C4-2B (cell line): ENCODE data around the gene METTL4.

Experiments used
- ZFX ChIP-seq: fragments of 450-650 bp; IDR thresholded peaks from 2 replicates; pipeline ENCODE4 v1.6.1; 2017
- TF ChIP-seq, protein P1 (sequence below): fragments of 450-650 bp; conservative IDR thresholded peaks from 2 replicates; pipeline ENCODE4 v1.5.1; 2017; ENCODE audit warnings: mild to moderate bottlenecking

DNA sequence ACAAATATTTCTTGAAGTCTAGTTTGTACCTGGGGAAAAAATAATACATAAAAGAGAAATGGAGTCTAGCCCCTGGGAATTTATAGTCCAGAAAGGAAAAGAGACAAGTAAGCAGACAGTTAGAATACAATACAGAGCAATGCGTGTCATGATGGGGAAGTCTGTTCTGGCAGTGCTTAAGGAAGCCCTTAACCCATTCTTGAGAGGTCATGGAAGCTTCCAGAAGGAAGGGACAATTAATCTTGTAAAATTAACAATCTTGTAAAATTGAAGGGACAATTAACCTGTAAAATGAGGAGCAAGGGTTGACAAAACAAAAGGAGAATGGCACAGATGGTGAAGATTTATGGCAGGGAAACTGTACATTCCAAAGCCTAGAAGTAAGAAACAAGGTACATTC lies 66.7 kb downstream of the METTL4 start:
- TF ChIP-seq, protein P1, sequence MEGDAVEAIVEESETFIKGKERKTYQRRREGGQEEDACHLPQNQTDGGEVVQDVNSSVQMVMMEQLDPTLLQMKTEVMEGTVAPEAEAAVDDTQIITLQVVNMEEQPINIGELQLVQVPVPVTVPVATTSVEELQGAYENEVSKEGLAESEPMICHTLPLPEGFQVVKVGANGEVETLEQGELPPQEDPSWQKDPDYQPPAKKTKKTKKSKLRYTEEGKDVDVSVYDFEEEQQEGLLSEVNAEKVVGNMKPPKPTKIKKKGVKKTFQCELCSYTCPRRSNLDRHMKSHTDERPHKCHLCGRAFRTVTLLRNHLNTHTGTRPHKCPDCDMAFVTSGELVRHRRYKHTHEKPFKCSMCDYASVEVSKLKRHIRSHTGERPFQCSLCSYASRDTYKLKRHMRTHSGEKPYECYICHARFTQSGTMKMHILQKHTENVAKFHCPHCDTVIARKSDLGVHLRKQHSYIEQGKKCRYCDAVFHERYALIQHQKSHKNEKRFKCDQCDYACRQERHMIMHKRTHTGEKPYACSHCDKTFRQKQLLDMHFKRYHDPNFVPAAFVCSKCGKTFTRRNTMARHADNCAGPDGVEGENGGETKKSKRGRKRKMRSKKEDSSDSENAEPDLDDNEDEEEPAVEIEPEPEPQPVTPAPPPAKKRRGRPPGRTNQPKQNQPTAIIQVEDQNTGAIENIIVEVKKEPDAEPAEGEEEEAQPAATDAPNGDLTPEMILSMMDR: no peak
- TF ChIP-seq ZFX: no peak
